HepG2 (cell line): ENCODE data around the gene CDC42EP4. TPM values are rescaled to one million over a fixed set of nuclear protein-coding genes. Genes with fewer than 3 reads are reported as not detected.

Source experiments
- AGO2 ChIP-seq: fragments of 200-400 bp; formaldehyde crosslinking; optimal IDR thresholded peaks from 2 replicates; pipeline ENCODE3; 2017; ENCODE audit warnings: mild to moderate bottlenecking, low read depth, low read length, moderate library complexity
- E2F5 ChIP-seq: sonication (generic); formaldehyde crosslinking; conservative IDR thresholded peaks from 2 replicates; pipeline ENCODE4 v1.4.0; 2020; ENCODE audit warnings: missing genetic modification reagents
- FOSL1 ChIP-seq: sonication (generic); formaldehyde crosslinking; IDR thresholded peaks from 2 replicates; pipeline ENCODE4 v1.9.0; 2021; ENCODE audit warnings: missing genetic modification reagents, borderline replicate concordance
- GFI1 ChIP-seq: sonication (generic); formaldehyde crosslinking; IDR thresholded peaks from 2 replicates; pipeline ENCODE4 v1.5.0; 2020; ENCODE audit warnings: missing genetic modification reagents, mild to moderate bottlenecking, borderline replicate concordance
- HES4 ChIP-seq: sonication (generic); formaldehyde crosslinking; IDR thresholded peaks from 2 replicates; pipeline ENCODE4 v1.9.0; 2021; ENCODE audit warnings: mild to moderate bottlenecking, missing genetic modification reagents, borderline replicate concordance
- ISX ChIP-seq: sonication (generic); formaldehyde crosslinking; conservative IDR thresholded peaks from 2 replicates; pipeline ENCODE4 v1.5.0; 2020; ENCODE audit warnings: missing genetic modification reagents
- KLF16 ChIP-seq, 2 experiments: sonication (generic) in 1 of 2; formaldehyde crosslinking in 1 of 2; IDR thresholded peaks; 2 replicates each; pipeline versions ENCODE4 v1.6.1 to v1.8.0; 2016 to 2023; ENCODE audit warnings: missing genetic modification reagents in 2 of 2, missing compliant biosample characterization in 1 of 2
- KLF6 ChIP-seq: IDR thresholded peaks from 2 replicates; pipeline ENCODE4 v1.8.0; 2016; ENCODE audit warnings: missing biosample characterization, missing genetic modification reagents
- MIER3 ChIP-seq: IDR thresholded peaks from 2 replicates; pipeline ENCODE4 v1.6.1; 2016; ENCODE audit warnings: missing compliant biosample characterization, borderline replicate concordance
- NCOA1 ChIP-seq: sonication (generic); formaldehyde crosslinking; IDR thresholded peaks from 2 replicates; pipeline ENCODE4 v1.9.0; 2021; ENCODE audit warnings: missing genetic modification reagents
- REXO4 ChIP-seq: sonication (generic); formaldehyde crosslinking; IDR thresholded peaks from 2 replicates; pipeline ENCODE4 v1.8.0; 2022; ENCODE audit warnings: missing genetic modification reagents, mild to moderate bottlenecking, borderline replicate concordance
- SRY ChIP-seq: sonication (generic); formaldehyde crosslinking; IDR thresholded peaks from 2 replicates; pipeline ENCODE4 v1.8.0; 2022; ENCODE audit warnings: mild to moderate bottlenecking, missing genetic modification reagents
- ZNF615 ChIP-seq: sonication (generic); formaldehyde crosslinking; IDR thresholded peaks from 2 replicates; pipeline ENCODE4 v1.5.0; 2020; ENCODE audit warnings: mild to moderate bottlenecking, missing genetic modification reagents, borderline replicate concordance
- ZNF7 ChIP-seq: IDR thresholded peaks from 2 replicates; pipeline ENCODE4 v1.6.1; 2016; ENCODE audit warnings: missing biosample characterization, missing genetic modification reagents
- ZNF782 ChIP-seq: sonication (generic); formaldehyde crosslinking; IDR thresholded peaks from 2 replicates; pipeline ENCODE4 v1.4.0; 2020; ENCODE audit warnings: missing genetic modification reagents, mild to moderate bottlenecking, borderline replicate concordance
- ZNF816 ChIP-seq: sonication (generic); formaldehyde crosslinking; IDR thresholded peaks from 2 replicates; pipeline ENCODE4 v1.8.0; 2022; ENCODE audit warnings: missing genetic modification reagents, mild to moderate bottlenecking, borderline replicate concordance
- ZNF83 ChIP-seq: sonication (generic); formaldehyde crosslinking; IDR thresholded peaks from 2 replicates; pipeline ENCODE4 v1.4.0; 2020; ENCODE audit warnings: missing genetic modification reagents, mild to moderate bottlenecking, borderline replicate concordance
- ZNF879 ChIP-seq: sonication (generic); formaldehyde crosslinking; IDR thresholded peaks from 2 replicates; pipeline ENCODE4 v1.8.1; 2023; ENCODE audit warnings: missing genetic modification reagents
- polyA plus RNA-seq, 8 experiments: library from polyadenylated mRNA; depleted of rRNA in 3 of 8; stranded (reverse) in 7 of 8; unstranded in 1 of 8; fragments of >200 nt; fragmentation: Illumina TruSeq in 4 of 8; extraction: Trizol in 4 of 8; gene quantifications; 2 replicates each; pipeline versions ENCODE4 v1.2.1 to v1.2.3, GENCODE V29; 2011 to 2016; ENCODE audit warnings: low read depth in 4 of 8, missing spikeins in 1 of 8, mixed read lengths in 1 of 8; ENCODE audit not compliant: insufficient read depth in 1 of 8
- total RNA-seq, 5 experiments: library from RNA; depleted of rRNA; stranded (reverse); fragments of >200 nt; fragmentation: Illumina TruSeq; extraction: Trizol; gene quantifications; 2 replicates each; pipeline ENCODE4 v1.2.3, GENCODE V29; 2016; ENCODE audit warnings: low read depth in 1 of 5
- TF ChIP-seq, protein P1 (sequence below): sonication (generic); formaldehyde crosslinking; IDR thresholded peaks from 2 replicates; pipeline ENCODE4 v1.4.0; 2020; ENCODE audit warnings: missing genetic modification reagents; ENCODE audit errors: not compliant biosample characterization
- TF ChIP-seq, protein P2 (sequence below): sonication (generic); formaldehyde crosslinking; IDR thresholded peaks from 2 replicates; pipeline ENCODE4 v1.9.0; 2021; ENCODE audit warnings: missing genetic modification reagents, borderline replicate concordance
- TF ChIP-seq, protein P3 (sequence below): sonication (generic); formaldehyde crosslinking; IDR thresholded peaks from 2 replicates; pipeline ENCODE4 v1.4.0; 2020; ENCODE audit warnings: missing genetic modification reagents, borderline replicate concordance

The CDC42EP4 gene
- total and polyA plus RNA-seq, 2 of the 13 experiments (the other 11 are each of a cell fraction or from before 2014, with no cell fraction given): 19.0 to 54.0 TPM

DNA sequence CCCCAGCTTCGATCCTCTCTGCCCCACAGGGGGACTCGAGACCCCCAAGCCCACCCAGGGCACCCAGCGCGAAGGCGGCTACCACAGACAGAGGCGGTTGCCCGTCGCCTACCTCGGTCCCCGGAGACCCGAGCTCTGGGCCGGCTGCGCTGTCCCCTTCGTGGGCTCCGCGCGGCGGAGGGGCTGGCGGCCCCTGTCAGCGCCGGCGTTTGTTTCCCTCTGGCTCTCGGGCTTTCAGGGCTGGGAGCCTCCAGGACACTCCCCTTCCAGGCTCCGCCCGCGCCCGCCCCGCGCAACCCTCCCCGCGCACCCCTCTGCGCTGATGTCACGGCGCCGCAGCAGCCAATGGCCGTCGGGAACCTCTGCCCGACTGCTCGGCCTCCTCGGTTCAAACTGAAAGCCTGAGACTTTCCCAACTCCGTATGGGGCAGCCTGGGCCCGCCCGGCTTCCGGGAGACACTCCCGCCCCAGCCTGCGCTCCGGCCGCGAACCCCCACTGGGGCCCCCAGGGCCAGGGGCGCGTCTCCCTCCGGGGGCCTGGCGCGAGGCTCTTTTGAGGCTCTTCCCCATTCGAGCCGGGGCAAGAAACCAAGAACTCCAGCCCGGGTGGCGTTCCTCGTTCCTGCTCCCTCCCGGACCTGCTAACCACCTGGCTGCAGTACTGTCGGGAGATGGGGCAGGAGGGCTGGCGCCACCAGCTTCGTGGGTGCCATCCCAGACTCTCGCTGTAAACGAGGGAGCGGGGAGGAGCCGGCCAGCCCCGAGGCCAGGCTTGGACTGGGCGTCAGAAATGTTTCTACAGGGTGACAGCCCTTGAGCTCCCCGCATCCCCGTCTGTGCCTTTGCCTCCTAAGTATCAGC, at the start of gene CDC42EP4 (continued):
- TF ChIP-seq HES4 (CRISPR knock-in tag) (no peak; the same call in 1 of the 2 replicates), MIER3 (0 out of 2 replicates have a peak, but pooled peaks have one; percentile 25), ZNF7 (CRISPR knock-in tag) (0 out of 2 replicates have a peak, but pooled peaks have one; percentile 15), ZNF879 (CRISPR knock-in tag) (peak; percentile 94; the same call in 1 of the 2 replicates), ISX (CRISPR knock-in tag) (no peak), REXO4 (CRISPR knock-in tag) (0 out of 2 replicates have a peak, but pooled peaks have one; percentile 68), ZNF615 (no peak), SRY (CRISPR knock-in tag) (no peak; the same call in 1 of the 2 replicates), E2F5 (CRISPR knock-in tag) (peak; percentile 63; the same call in 1 of the 2 replicates), ZNF782 (CRISPR knock-in tag) (no peak), NCOA1 (CRISPR knock-in tag) (peak; percentile 61; the same call in 1 of the 2 replicates), KLF6 (CRISPR knock-in tag) (peak; percentile 71; the same call in 1 of the 2 replicates), ZNF83 (CRISPR knock-in tag) (no peak), KLF16 (CRISPR knock-in tag; IDR thresholded peaks at IDR 0.05) (peak in 1 of 2 experiments; percentile 81; a peak in 2 of 4 replicates), FOSL1 (CRISPR knock-in tag) (no peak), ZNF816 (CRISPR knock-in tag) (peak; percentile 89), AGO2 (peak; percentile 58), GFI1 (peak; percentile 73)
- TF ChIP-seq, protein P1, sequence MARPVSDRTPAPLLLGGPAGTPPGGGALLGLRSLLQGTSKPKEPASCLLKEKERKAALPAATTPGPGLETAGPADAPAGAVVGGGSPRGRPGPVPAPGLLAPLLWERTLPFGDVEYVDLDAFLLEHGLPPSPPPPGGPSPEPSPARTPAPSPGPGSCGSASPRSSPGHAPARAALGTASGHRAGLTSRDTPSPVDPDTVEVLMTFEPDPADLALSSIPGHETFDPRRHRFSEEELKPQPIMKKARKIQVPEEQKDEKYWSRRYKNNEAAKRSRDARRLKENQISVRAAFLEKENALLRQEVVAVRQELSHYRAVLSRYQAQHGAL (CRISPR knock-in tag): peak; percentile 24
- TF ChIP-seq, protein P2, sequence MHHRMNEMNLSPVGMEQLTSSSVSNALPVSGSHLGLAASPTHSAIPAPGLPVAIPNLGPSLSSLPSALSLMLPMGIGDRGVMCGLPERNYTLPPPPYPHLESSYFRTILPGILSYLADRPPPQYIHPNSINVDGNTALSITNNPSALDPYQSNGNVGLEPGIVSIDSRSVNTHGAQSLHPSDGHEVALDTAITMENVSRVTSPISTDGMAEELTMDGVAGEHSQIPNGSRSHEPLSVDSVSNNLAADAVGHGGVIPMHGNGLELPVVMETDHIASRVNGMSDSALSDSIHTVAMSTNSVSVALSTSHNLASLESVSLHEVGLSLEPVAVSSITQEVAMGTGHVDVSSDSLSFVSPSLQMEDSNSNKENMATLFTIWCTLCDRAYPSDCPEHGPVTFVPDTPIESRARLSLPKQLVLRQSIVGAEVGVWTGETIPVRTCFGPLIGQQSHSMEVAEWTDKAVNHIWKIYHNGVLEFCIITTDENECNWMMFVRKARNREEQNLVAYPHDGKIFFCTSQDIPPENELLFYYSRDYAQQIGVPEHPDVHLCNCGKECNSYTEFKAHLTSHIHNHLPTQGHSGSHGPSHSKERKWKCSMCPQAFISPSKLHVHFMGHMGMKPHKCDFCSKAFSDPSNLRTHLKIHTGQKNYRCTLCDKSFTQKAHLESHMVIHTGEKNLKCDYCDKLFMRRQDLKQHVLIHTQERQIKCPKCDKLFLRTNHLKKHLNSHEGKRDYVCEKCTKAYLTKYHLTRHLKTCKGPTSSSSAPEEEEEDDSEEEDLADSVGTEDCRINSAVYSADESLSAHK (CRISPR knock-in tag): no peak
- TF ChIP-seq, protein P3, sequence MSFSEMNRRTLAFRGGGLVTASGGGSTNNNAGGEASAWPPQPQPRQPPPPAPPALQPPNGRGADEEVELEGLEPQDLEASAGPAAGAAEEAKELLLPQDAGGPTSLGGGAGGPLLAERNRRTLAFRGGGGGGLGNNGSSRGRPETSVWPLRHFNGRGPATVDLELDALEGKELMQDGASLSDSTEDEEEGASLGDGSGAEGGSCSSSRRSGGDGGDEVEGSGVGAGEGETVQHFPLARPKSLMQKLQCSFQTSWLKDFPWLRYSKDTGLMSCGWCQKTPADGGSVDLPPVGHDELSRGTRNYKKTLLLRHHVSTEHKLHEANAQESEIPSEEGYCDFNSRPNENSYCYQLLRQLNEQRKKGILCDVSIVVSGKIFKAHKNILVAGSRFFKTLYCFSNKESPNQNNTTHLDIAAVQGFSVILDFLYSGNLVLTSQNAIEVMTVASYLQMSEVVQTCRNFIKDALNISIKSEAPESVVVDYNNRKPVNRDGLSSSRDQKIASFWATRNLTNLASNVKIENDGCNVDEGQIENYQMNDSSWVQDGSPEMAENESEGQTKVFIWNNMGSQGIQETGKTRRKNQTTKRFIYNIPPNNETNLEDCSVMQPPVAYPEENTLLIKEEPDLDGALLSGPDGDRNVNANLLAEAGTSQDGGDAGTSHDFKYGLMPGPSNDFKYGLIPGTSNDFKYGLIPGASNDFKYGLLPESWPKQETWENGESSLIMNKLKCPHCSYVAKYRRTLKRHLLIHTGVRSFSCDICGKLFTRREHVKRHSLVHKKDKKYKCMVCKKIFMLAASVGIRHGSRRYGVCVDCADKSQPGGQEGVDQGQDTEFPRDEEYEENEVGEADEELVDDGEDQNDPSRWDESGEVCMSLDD (CRISPR knock-in tag): peak; percentile 94
